ENCODE results near the gene ARHGEF1. TPM values are rescaled to one million over a fixed set of nuclear protein-coding genes. Genes with fewer than 3 reads are reported as not detected.

Gene ARHGEF1
- total RNA-seq, 2 donors from 2014 or later, result 75.3 to 104 TPM

- Histone ChIP-seq H3K4me1 (ENCODE audit: control insufficient read depth in 1 of 2, low read depth in 2 of 2) (peaks cover 3 to 8% of the 10 kb centered on the region in 2 donors), H3K4me3 (no peak overlapping the region), H3K27me3 (replicated peaks; ENCODE audit: insufficient read depth) (no peaks in the 10 kb centered on the region), H3K36me3 (no peaks in the 10 kb centered on the region), H3K9me3 (no peaks in the 10 kb centered on the region), H3K27ac (no peak overlapping the region)
- no peak for DNase-seq (ENCODE audit: low spot score)
- no peak for ATAC-seq (ENCODE audit: insufficient number of reproducible peaks, low FRiP score, low read depth)
- no peak for TF ChIP-seq CTCF (IDR thresholded peaks at IDR 0.05)
Observed at GRCh38 chr19:41879670-41880328, 3.2 kb upstream of the ARHGEF1 start.

GRCh38 chr19:41880329-41880708 is 2.7 kb upstream of the ARHGEF1 start:
- Histone ChIP-seq H3K27me3 (replicated peaks; ENCODE audit: insufficient read depth) (no peaks in the 10 kb centered on the region), H3K4me3 (no peak overlapping the region), H3K4me1 (ENCODE audit: control insufficient read depth in 1 of 2, low read depth in 2 of 2) (peaks cover 7 to 12% of the 10 kb centered on the region in 2 donors), H3K9me3 (no peaks in the 10 kb centered on the region), H3K36me3 (no peaks in the 10 kb centered on the region), H3K27ac (no peak overlapping the region)
- DNase-seq (ENCODE audit: low spot score) (no peak), ATAC-seq (ENCODE audit: insufficient number of reproducible peaks, low FRiP score, low read depth) (no peak)
- TF ChIP-seq CTCF (IDR thresholded peaks at IDR 0.05), result no peak

GRCh38 chr19:41883463-41883820 is 458 bp downstream of the ARHGEF1 start:
- no peaks in the 10 kb centered on the region for H3K27me3 ChIP-seq (replicated peaks; ENCODE audit: insufficient read depth)
- H3K36me3 ChIP-seq, result peaks cover under 1% of the 10 kb centered on the region
- peak overlapping the region; percentile 71 to 80 for H3K27ac ChIP-seq
- peaks cover 7 to 12% of the 10 kb centered on the region in 2 donors for H3K4me1 ChIP-seq (ENCODE audit: control insufficient read depth in 1 of 2, low read depth in 2 of 2)
- peak overlapping the region; percentile 100 for H3K4me3 ChIP-seq
- no peak for TF ChIP-seq CTCF (IDR thresholded peaks at IDR 0.05)
- DNase-seq (ENCODE audit: low spot score), result no peak
- no peaks in the 10 kb centered on the region for H3K9me3 ChIP-seq
- no peak for ATAC-seq (ENCODE audit: insufficient number of reproducible peaks, low FRiP score, low read depth)

- H3K27ac ChIP-seq, result peak overlapping the region; percentile 71 to 80
- peak overlapping the region; percentile 100 for H3K4me3 ChIP-seq
- no peaks in the 10 kb centered on the region for H3K9me3 ChIP-seq
- peaks cover 7% of the 10 kb centered on the region for H3K36me3 ChIP-seq
- TF ChIP-seq CTCF (IDR thresholded peaks at IDR 0.05), result no peak
- peak; percentile 67 for DNase-seq (ENCODE audit: low spot score)
- peak; percentile 94 for ATAC-seq (ENCODE audit: insufficient number of reproducible peaks, low FRiP score, low read depth)
- peaks cover 7 to 12% of the 10 kb centered on the region in 2 donors for H3K4me1 ChIP-seq (ENCODE audit: control insufficient read depth in 1 of 2, low read depth in 2 of 2)
- no peaks in the 10 kb centered on the region for H3K27me3 ChIP-seq (replicated peaks; ENCODE audit: insufficient read depth)
Observed at GRCh38 chr19:41883821-41884733, 1.1 kb downstream of the ARHGEF1 start.
